Measurements from ENCODE around the gene MBTPS1. TPM values are rescaled to one million over a fixed set of nuclear protein-coding genes. Genes with fewer than 3 reads are reported as not detected.

MBTPS1 gene
- total and polyA plus RNA-seq, 2 donors (not counting 1 experiment from before 2014, with no cell fraction given) = 80.3 to 109 TPM

DNA sequence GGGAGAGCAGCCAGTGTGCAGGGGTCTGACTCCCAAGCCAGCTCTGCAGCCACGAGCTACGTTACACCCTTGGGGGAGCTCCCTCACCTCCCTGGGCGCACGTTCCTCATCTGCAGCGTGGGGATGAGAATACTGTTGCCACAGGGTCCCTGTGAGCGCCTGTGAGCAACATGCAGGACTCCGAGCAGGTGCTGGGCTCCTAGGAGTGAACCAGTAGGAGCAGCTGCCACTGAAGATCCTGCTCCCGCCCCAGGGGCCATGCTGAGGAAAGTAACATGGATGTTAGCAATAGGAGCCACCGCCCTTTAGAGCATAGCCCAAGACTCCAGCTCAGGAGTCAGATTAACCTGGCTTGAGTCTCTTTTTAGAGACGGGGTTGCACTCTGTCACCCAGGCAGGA lies 44.3 kb upstream of the MBTPS1 start:
- H3K36me3 ChIP-seq (ENCODE audit: control insufficient read depth, insufficient read depth, low read length) = no peaks in the 10 kb centered on the region
- no peak overlapping the region for H3K4me3 ChIP-seq (replicated peaks in 1 of 4; ENCODE audit: control extremely low read depth in 1 of 4, insufficient read depth in 1 of 4, low read depth in 3 of 4, low read length in 4 of 4)
- H3K4me1 ChIP-seq (ENCODE audit: control insufficient read depth, extremely low read depth, insufficient read depth, low read length) = no peaks in the 10 kb centered on the region
- no peaks in the 10 kb centered on the region for H3K79me2 ChIP-seq (ENCODE audit: control insufficient read depth, insufficient read depth, low read length)
- no peak overlapping the region for H2AFZ ChIP-seq (ENCODE audit: low read length)
- peaks cover 23% of the 10 kb centered on the region for H3K27me3 ChIP-seq (ENCODE audit: control insufficient read depth, insufficient read depth, low read length)
- H3K9ac ChIP-seq (ENCODE audit: insufficient read depth, low read length) = no peak overlapping the region
- no peak overlapping the region for H3K27ac ChIP-seq (ENCODE audit: insufficient read depth, low read length)
- no peak for DNase-seq (ENCODE audit: low read depth in 2 of 2)
- no peak overlapping the region for H3K4me2 ChIP-seq (ENCODE audit: extremely low read depth, insufficient read depth, low read length)
- H4K20me1 ChIP-seq (ENCODE audit: control insufficient read depth, extremely low read depth, insufficient read depth, low read length) = no peaks in the 10 kb centered on the region
- TF ChIP-seq EZH2 (IDR thresholded peaks at IDR 0.05; ENCODE audit: low read length, missing control alignments) = no peak
- TF ChIP-seq, protein P1, sequence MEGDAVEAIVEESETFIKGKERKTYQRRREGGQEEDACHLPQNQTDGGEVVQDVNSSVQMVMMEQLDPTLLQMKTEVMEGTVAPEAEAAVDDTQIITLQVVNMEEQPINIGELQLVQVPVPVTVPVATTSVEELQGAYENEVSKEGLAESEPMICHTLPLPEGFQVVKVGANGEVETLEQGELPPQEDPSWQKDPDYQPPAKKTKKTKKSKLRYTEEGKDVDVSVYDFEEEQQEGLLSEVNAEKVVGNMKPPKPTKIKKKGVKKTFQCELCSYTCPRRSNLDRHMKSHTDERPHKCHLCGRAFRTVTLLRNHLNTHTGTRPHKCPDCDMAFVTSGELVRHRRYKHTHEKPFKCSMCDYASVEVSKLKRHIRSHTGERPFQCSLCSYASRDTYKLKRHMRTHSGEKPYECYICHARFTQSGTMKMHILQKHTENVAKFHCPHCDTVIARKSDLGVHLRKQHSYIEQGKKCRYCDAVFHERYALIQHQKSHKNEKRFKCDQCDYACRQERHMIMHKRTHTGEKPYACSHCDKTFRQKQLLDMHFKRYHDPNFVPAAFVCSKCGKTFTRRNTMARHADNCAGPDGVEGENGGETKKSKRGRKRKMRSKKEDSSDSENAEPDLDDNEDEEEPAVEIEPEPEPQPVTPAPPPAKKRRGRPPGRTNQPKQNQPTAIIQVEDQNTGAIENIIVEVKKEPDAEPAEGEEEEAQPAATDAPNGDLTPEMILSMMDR (conservative IDR thresholded peaks at IDR 0.05 in 1 of 2, IDR thresholded peaks at IDR 0.05 in 1 of 2; ENCODE audit: low read depth in 1 of 2, low read length in 2 of 2) = no peak
- no peaks in the 10 kb centered on the region for H3K9me3 ChIP-seq (ENCODE audit: control insufficient read depth, insufficient read depth, low read depth, low read length)

DNA sequence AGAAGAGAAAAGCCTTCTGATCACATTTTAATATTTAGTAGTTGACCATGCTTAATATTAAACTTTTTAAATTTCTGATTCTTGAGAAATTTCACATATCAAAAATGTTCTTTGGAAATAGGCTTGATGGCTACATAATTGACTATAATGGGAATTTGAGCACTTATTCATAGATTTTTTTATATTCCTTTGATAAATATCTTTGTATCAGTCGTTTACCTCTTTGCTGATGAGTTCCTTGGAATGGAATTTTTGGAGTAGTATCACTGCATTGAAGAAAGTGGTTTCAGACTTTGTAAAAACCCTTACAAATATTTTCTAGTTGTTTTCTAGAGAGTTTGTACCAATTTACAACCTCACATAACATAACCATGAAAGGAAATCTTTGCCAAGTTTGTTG lies 43.1 kb upstream of the MBTPS1 start:
- Histone ChIP-seq H4K20me1 (ENCODE audit: control insufficient read depth, extremely low read depth, insufficient read depth, low read length) (no peaks in the 10 kb centered on the region), H3K9ac (ENCODE audit: insufficient read depth, low read length) (no peak overlapping the region), H3K4me2 (ENCODE audit: extremely low read depth, insufficient read depth, low read length) (no peak overlapping the region), H3K27me3 (ENCODE audit: control insufficient read depth, insufficient read depth, low read length) (peaks cover 23% of the 10 kb centered on the region), H3K9me3 (ENCODE audit: control insufficient read depth, insufficient read depth, low read depth, low read length) (no peaks in the 10 kb centered on the region), H2AFZ (ENCODE audit: low read length) (no peak overlapping the region), H3K79me2 (ENCODE audit: control insufficient read depth, insufficient read depth, low read length) (no peaks in the 10 kb centered on the region), H3K4me3 (replicated peaks in 1 of 4; ENCODE audit: control extremely low read depth in 1 of 4, insufficient read depth in 1 of 4, low read depth in 3 of 4, low read length in 4 of 4) (no peak overlapping the region), H3K36me3 (ENCODE audit: control insufficient read depth, insufficient read depth, low read length) (no peaks in the 10 kb centered on the region), H3K27ac (ENCODE audit: insufficient read depth, low read length) (no peak overlapping the region), H3K4me1 (ENCODE audit: control insufficient read depth, extremely low read depth, insufficient read depth, low read length) (no peaks in the 10 kb centered on the region)
- no peak for DNase-seq (ENCODE audit: low read depth in 2 of 2)
- no peak for TF ChIP-seq EZH2 (IDR thresholded peaks at IDR 0.05; ENCODE audit: low read length, missing control alignments)
- TF ChIP-seq, protein P1 (conservative IDR thresholded peaks at IDR 0.05 in 1 of 2, IDR thresholded peaks at IDR 0.05 in 1 of 2; ENCODE audit: low read depth in 1 of 2, low read length in 2 of 2) = no peak

DNA sequence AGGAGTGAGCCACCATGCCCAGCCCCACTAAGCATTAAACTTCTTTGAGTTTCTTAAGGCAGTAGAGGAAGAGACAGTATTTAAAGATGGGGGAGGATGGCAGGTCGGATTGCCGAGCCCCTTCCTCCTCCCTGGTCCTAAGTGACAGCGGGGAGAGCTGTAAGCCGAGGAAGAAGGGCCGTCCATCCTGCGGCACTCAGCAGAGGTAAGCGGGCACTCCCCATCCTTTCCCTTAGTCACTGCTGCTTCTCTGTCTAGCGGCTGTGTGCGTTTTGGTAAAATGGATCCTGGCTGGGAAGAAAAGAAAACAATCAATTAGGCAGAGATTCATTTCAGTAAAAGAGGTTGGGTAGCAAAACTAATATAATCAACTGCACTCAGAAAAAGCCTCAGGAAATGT lies 42.3 kb upstream of the MBTPS1 start:
- H3K27me3 ChIP-seq (ENCODE audit: control insufficient read depth, insufficient read depth, low read length) = peaks cover 23% of the 10 kb centered on the region
- H3K4me2 ChIP-seq (ENCODE audit: extremely low read depth, insufficient read depth, low read length) = no peak overlapping the region
- no peak overlapping the region for H3K9ac ChIP-seq (ENCODE audit: insufficient read depth, low read length)
- H3K9me3 ChIP-seq (ENCODE audit: control insufficient read depth, insufficient read depth, low read depth, low read length) = no peaks in the 10 kb centered on the region
- TF ChIP-seq, protein P1 (conservative IDR thresholded peaks at IDR 0.05 in 1 of 2, IDR thresholded peaks at IDR 0.05 in 1 of 2; ENCODE audit: low read depth in 1 of 2, low read length in 2 of 2) = no peak
- no peak for TF ChIP-seq EZH2 (IDR thresholded peaks at IDR 0.05; ENCODE audit: low read length, missing control alignments)
- no peak for DNase-seq (ENCODE audit: low read depth in 2 of 2)
- no peak overlapping the region for H3K27ac ChIP-seq (ENCODE audit: insufficient read depth, low read length)
- no peak overlapping the region for H2AFZ ChIP-seq (ENCODE audit: low read length)
- no peaks in the 10 kb centered on the region for H3K36me3 ChIP-seq (ENCODE audit: control insufficient read depth, insufficient read depth, low read length)
- H3K4me3 ChIP-seq (replicated peaks in 1 of 4; ENCODE audit: control extremely low read depth in 1 of 4, insufficient read depth in 1 of 4, low read depth in 3 of 4, low read length in 4 of 4) = no peak overlapping the region
- H3K79me2 ChIP-seq (ENCODE audit: control insufficient read depth, insufficient read depth, low read length) = no peaks in the 10 kb centered on the region
- H3K4me1 ChIP-seq (ENCODE audit: control insufficient read depth, extremely low read depth, insufficient read depth, low read length) = no peaks in the 10 kb centered on the region
- H4K20me1 ChIP-seq (ENCODE audit: control insufficient read depth, extremely low read depth, insufficient read depth, low read length) = no peaks in the 10 kb centered on the region

Data from fibroblast of lung (primary cell).